ENCODE data around the gene LAMC1.

LAMC1 gene

GRCh38 chr1:183075861-183076260 lies 52.6 kb downstream of the LAMC1 start:
- Mint-ChIP-seq H3K36me3 (ENCODE audit: low read depth) (peaks cover 37% of the 10 kb centered on the region), H3K9me3 (peaks cover 15% of the 10 kb centered on the region), H3K4me3 (no peak overlapping the region), H3K27ac (no peak overlapping the region), H3K4me1 (peaks cover 25% of the 10 kb centered on the region), H3K27me3 (ENCODE audit: low read depth, poor library complexity) (no peaks in the 10 kb centered on the region)
- TF ChIP-seq CTCF (IDR thresholded peaks at IDR 0.05): no peak
- no peak for DNase-seq

- H3K4me3 Mint-ChIP-seq: no peak overlapping the region
- peaks cover 20% of the 10 kb centered on the region for H3K4me1 Mint-ChIP-seq
- H3K9me3 Mint-ChIP-seq: peaks cover 6% of the 10 kb centered on the region
- H3K27me3 Mint-ChIP-seq (ENCODE audit: low read depth, poor library complexity): no peaks in the 10 kb centered on the region
- H3K27ac Mint-ChIP-seq: no peak overlapping the region
- H3K36me3 Mint-ChIP-seq (ENCODE audit: low read depth): peaks cover 31% of the 10 kb centered on the region
- DNase-seq: no peak
- TF ChIP-seq CTCF (IDR thresholded peaks at IDR 0.05): no peak
Observed at GRCh38 chr1:183077097-183077496, 53.9 kb downstream of the LAMC1 start.

GRCh38 chr1:183079712-183080388 lies 56.6 kb downstream of the LAMC1 start:
- no peak for TF ChIP-seq CTCF (IDR thresholded peaks at IDR 0.05)
- peaks cover 20% of the 10 kb centered on the region for H3K4me1 Mint-ChIP-seq
- H3K27ac Mint-ChIP-seq: no peak overlapping the region
- DNase-seq: no peak
- H3K9me3 Mint-ChIP-seq: no peaks in the 10 kb centered on the region
- H3K27me3 Mint-ChIP-seq (ENCODE audit: low read depth, poor library complexity): peaks cover 2% of the 10 kb centered on the region
- peaks cover 24% of the 10 kb centered on the region for H3K36me3 Mint-ChIP-seq (ENCODE audit: low read depth)
- H3K4me3 Mint-ChIP-seq: no peak overlapping the region

- Mint-ChIP-seq H3K36me3 (ENCODE audit: low read depth) (peaks cover 23% of the 10 kb centered on the region), H3K9me3 (no peaks in the 10 kb centered on the region), H3K27ac (no peak overlapping the region), H3K4me1 (peaks cover 23% of the 10 kb centered on the region), H3K27me3 (ENCODE audit: low read depth, poor library complexity) (peaks cover 2% of the 10 kb centered on the region), H3K4me3 (no peak overlapping the region)
- TF ChIP-seq CTCF (IDR thresholded peaks at IDR 0.05): no peak
- DNase-seq: no peak
Observed at GRCh38 chr1:183080406-183080805, 57.2 kb downstream of the LAMC1 start.

GRCh38 chr1:183081402-183082120 lies 58.3 kb downstream of the LAMC1 start:
- no peak for DNase-seq
- Mint-ChIP-seq H3K4me1 (peaks cover 24% of the 10 kb centered on the region), H3K36me3 (ENCODE audit: low read depth) (peaks cover 12% of the 10 kb centered on the region), H3K4me3 (no peak overlapping the region), H3K9me3 (no peaks in the 10 kb centered on the region), H3K27me3 (ENCODE audit: low read depth, poor library complexity) (peaks cover 2% of the 10 kb centered on the region), H3K27ac (no peak overlapping the region)
- no peak for TF ChIP-seq CTCF (IDR thresholded peaks at IDR 0.05)

DNA sequence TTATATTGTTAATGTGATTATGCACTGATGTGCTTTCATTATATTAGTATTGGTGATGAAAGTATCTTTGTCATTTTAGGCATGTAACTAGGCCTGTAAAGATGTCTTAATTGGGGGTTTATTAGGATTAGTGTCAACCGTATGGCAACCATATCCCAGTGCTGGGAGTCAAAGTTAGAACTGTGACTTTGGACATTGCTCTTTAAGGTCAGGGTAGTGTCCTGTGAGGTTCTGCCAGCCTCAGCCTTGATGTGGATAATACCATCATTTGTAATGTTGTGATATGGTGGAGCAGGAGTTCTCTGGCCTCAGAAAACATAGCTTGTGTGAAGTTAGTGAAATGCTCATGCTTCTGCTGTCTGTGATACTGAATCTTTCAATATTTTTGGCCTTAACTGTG lies 59.4 kb downstream of the LAMC1 start:
- no peak for TF ChIP-seq CTCF (IDR thresholded peaks at IDR 0.05)
- no peaks in the 10 kb centered on the region for H3K9me3 Mint-ChIP-seq
- peaks cover 22% of the 10 kb centered on the region for H3K4me1 Mint-ChIP-seq
- no peak overlapping the region for H3K27ac Mint-ChIP-seq
- peaks cover 2% of the 10 kb centered on the region for H3K27me3 Mint-ChIP-seq (ENCODE audit: low read depth, poor library complexity)
- H3K36me3 Mint-ChIP-seq (ENCODE audit: low read depth): peaks cover 10% of the 10 kb centered on the region
- no peak for DNase-seq
- no peak overlapping the region for H3K4me3 Mint-ChIP-seq

Measured in nephron progenitor cell (in vitro differentiated cells).